ENCODE results near the gene TNS1.

Gene TNS1

GRCh38 chr2:217892560-217892959, 110.2 kb downstream of the TNS1 start:
- TF ChIP-seq CTCF (IDR thresholded peaks at IDR 0.05; ENCODE audit: low read depth, low read length): no peak
- no peak for DNase-seq (ENCODE audit: extremely low read depth, low read depth)

- no peak for DNase-seq (ENCODE audit: extremely low read depth, low read depth)
- TF ChIP-seq CTCF (IDR thresholded peaks at IDR 0.05; ENCODE audit: low read depth, low read length): peak; percentile 35
These were observed 112.3 kb downstream of the TNS1 start for GRCh38 chr2:217890445-217890844.

GRCh38 chr2:217889656-217890055, 113.1 kb downstream of the TNS1 start:
- no peak for DNase-seq (ENCODE audit: extremely low read depth, low read depth)
- no peak for TF ChIP-seq CTCF (IDR thresholded peaks at IDR 0.05; ENCODE audit: low read depth, low read length)

GRCh38 chr2:217887841-217888701, 114.7 kb downstream of the TNS1 start:
- no peak for DNase-seq (ENCODE audit: extremely low read depth, low read depth)
- no peak for TF ChIP-seq CTCF (IDR thresholded peaks at IDR 0.05; ENCODE audit: low read depth, low read length)

- peak; percentile 74 for TF ChIP-seq CTCF (IDR thresholded peaks at IDR 0.05; ENCODE audit: low read depth, low read length)
These were observed 116.0 kb downstream of the TNS1 start for GRCh38 chr2:217886720-217887309.

GRCh38 chr2:217886091-217886490, 116.7 kb downstream of the TNS1 start:
- no peak for TF ChIP-seq CTCF (IDR thresholded peaks at IDR 0.05; ENCODE audit: low read depth, low read length)
- DNase-seq (ENCODE audit: extremely low read depth, low read depth): no peak

More at GRCh38 chr2:217886720-217887309, 116.0 kb downstream of the TNS1 start:
- DNase-seq (ENCODE audit: extremely low read depth, low read depth): peak; percentile 41

- no peak for DNase-seq (ENCODE audit: extremely low read depth, low read depth)
- TF ChIP-seq CTCF (IDR thresholded peaks at IDR 0.05; ENCODE audit: low read depth, low read length): no peak
These were observed 117.8 kb downstream of the TNS1 start for GRCh38 chr2:217884985-217885384.
